ENCODE results near the gene AMIGO1.

Gene AMIGO1

DNA sequence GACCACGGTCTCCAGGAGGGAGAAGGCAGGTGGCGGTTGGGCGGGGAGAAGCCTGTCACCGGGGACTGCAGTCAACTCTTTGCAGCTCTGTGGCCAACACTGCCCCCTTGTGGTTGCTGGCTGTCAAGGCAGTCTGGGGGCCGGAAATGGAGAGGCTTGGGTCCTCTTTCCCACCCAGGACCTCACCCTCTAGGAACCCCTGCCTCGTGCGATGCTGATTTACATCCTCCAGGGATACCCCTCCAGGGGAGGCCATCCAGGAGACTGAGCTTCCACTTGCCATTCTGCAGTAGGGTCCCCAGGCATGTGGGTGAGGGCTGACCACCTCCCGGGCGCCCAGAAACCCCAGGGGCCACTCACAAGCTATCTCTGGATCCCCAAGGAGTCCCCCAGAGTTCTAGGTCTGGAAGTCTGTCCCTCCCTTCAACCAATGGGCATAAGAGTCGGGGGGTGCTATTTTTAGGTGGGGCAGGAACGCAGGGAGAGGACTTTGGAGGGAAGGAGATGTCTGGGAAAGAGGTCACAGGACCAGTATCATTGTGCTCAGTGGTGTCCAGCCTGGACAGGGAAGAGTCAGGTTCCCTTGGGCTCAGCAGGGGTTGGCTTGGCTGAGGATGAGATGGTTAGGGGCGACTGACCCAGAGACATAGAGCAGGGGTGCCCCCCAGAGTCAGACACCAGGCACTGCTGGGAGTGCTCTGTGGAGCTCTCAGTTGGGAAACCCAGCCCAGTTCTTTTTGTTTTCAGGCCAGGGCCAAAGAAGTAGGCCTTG is 23.0 kb upstream of the AMIGO1 start:
- DNase-seq (ENCODE audit: low read depth) = peak; percentile 72

DNA sequence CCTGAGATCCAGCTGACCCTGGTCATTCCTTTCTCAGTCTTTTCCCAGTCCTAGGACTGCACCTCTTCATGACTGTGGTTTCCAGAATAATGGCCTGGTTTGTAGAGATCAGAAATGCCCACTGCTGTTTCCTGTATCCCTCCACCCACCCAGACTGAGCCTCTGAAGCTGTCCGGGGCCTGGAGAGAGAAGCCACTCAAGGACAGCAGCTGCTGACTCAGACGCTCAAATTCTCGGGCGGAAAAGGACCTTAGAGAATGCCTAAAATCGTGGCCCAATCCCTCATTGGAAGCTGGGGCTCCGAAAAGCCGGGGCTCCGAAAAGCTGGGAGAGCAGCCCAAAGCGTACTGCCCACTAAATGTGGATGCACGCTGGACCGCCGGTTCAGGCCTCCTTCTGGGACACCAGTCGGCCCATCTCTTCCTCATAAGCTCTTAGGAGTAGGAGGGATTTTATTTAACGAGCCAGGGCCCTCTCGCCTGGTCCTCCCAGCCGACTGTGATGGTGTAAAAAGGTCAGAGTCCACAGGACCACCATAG is 22.4 kb upstream of the AMIGO1 start:
- DNase-seq (ENCODE audit: low read depth) = no peak

DNA sequence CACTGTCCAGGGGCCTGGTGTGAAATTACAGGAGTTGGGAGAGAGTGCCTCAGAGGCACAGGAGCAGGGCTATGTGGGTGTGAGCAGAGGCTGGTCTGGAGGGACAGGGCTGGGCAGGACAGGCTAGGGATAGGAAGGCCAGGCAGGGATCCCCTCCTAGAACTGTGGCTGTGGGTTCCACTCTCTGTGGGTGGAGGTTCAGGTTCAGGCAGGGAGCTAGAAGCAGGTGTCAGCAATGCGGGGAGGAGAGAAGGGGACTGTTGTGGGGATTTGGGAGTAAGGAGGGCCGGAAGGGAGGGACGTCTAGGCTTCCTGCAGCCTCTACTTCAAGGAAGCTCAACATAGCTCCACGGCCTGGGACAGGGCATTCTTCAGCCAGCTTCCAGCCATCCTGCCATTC is 21.9 kb upstream of the AMIGO1 start:
- no peak for DNase-seq (ENCODE audit: low read depth)

DNA sequence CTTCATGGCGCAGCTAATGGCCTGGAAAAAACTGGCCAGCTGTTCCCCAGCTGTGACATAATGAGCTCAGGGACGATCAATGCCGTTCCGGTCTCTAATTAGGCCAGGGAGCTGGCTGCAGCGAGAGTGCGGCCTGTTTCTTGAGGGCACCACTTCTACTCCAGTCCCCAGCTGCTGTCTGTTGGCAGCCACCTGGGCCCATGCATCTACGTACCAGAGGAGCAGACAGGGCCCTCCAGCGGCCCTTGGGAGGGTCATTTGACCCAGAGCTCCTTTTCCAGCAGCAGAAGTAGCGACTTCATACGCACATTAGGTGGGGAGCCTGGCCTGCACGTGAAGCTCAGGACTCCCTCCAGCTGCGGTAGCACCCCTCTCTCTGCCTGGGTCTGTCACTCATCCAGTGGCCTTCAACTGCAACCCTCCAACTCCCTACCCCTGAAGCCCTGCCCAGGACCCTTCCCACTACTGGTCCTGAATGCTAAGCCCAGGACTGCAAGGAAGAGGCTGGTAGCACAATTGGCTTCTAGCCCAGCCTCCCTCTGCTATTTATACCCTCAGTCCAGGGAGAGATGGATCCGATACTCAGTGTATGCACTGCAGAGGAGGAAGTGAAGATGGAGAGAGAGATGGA is 21.0 kb upstream of the AMIGO1 start:
- no peak for DNase-seq (ENCODE audit: low read depth)

DNA sequence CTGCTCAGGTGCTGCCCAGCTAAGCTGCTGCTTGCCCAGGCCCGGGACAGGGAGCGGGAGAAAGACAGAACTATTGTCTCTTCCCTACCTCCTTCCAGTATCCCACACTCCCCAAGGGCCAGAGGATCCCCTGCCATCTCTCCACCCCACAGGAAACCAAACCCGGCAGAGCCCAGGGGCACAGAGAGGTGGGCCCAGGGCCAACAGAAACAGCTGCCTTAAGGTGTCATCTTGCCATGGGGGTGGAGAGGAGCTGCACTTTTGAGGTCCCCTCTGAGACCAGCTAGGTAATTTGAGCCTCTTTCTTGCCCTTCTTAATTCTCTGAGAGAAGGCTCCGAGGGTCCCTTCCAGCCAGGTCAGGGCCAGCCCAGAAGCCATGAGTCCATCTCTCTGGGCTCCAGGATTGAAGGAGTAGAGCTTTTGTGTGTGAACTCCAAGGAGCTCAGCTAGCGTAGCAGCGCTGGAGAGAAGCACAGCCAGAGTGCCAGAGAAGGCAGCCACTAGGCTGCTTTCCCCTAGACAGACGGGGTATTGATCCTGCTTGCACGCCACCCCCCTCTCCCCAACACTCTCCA is 20.4 kb upstream of the AMIGO1 start:
- DNase-seq (ENCODE audit: low read depth) = no peak

DNA sequence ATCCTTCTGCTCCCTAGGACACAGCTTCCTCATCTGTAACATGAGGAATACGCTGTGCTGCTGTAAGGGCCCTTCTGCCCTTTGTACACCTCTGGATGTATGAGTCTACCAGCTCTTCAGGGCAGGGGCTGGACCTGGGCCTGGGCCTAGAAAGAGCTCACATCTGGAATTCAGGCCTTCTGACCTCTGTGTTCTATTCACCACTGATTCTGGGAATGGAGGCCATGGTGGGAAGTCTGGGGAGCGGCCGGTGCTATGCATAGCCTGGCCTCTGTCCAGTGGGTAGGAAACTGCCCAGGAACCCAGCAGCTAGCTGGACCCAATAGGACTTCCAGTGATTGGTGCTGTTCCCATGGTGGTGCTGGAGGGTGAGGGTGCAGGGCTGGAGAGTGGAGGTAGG is 19.2 kb upstream of the AMIGO1 start:
- DNase-seq (ENCODE audit: low read depth) = no peak

DNA sequence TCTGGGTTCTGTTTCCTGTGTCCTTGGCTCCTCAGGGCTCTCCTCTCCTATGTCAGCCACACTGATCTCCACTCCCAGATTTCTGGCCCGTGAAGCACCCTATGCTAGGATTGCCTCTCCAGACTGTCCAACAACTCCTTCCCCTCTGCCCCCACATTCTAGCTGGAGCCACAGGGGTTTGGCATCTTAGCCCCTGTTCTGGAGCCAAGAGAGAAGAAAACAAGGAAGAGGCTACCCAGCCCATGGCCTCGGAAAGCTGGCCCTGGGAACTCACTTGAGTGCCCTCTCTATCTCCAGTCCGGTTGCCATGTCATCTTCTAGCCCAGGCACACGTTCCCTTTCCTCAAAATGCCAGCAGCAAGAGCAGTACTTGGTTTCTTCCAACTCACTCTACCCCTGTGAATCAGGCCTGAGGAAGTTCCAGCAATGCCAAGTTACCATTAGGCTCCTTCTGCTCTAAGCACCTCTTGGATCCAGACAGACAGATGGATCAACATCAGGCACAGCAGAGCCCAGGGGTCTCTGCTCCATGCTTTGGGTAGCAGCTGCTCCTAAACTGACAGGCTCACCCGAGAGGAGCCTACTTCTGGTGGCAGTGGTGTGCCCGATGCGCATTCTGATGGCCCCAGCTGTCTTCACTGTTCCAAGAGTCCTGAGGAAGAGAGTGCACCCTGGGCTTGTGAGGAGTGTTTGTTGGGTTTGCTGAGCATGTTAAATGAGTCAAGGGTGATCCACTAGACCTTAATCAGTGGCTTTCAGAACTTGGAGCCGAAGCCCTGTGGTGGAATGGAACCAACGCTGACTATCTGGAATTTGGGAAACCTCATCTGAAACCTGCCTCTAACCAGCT is 18.5 kb upstream of the AMIGO1 start:
- no peak for DNase-seq (ENCODE audit: low read depth)

DNA sequence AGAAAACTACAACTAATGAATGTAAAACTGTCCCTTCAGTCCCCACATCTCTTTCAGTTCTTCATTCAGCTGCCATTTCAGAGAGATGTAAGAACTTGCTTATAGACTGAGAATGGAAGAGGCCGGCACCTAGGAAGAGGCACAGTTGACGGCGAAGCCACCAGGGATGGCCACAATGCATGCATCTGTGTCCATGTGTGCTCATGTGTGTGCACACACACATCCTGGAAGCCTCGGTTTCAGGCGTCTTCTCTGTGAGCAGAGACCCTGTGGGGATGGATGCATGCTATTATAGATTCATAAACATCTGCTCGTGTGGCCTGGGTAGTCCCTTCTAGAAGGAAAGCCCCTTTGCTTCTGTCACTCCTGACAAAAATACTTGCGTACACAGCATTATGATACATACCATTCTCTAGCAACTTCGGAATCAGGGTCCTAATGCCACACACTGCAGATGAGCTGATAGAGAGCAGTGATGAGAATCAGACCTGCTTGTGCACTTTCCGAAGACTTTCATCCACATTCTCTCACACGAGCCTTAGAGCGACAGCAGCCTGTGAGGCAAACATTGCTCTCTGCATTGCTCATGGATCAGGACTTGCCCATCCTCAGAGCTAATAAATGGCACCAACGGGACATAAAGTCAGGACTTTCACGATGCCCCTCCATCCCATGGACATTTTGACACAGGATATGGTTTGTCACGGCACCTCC is 17.7 kb upstream of the AMIGO1 start:
- DNase-seq (ENCODE audit: low read depth) = no peak

DNA sequence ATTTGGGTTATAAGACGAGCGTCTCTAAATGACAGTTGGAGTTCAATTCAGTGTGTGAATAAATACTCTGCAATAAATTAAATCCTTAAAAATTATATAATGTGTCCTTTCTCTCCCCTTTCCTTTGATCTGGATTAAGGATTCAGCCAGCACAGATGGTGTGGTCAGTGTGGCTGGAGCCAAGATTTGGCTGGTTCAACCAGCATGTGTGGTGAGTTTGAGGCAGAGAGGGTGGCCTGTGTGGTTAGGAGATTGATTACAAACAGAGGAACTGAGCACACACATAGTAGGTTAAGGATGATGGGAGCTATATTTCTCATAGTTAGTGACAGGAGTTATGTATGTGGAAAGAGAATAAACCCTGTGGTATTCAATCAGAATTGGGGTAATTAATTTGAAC is 14.2 kb upstream of the AMIGO1 start:
- no peak for DNase-seq (ENCODE audit: low read depth)

DNA sequence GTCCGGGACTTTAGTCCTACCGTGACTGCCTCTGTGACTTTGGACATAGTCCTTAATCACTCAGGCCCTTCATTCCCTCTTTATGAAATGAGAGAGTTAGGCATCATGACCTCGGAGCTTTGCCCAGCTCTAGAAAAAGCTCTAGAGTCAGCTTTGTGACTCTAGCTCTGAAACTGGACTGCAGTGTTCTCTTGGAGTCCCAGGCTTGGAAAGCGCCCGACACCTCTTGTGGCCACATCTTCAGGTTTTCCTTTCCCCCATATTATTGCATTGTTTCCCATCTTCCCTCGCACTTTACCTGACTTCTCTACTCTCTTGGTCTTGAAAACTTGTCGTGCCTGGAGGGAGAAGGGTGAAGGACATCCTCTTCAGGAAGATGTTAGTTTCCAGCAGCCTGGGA is 12.5 kb upstream of the AMIGO1 start:
- DNase-seq (ENCODE audit: low read depth) = no peak

DNA sequence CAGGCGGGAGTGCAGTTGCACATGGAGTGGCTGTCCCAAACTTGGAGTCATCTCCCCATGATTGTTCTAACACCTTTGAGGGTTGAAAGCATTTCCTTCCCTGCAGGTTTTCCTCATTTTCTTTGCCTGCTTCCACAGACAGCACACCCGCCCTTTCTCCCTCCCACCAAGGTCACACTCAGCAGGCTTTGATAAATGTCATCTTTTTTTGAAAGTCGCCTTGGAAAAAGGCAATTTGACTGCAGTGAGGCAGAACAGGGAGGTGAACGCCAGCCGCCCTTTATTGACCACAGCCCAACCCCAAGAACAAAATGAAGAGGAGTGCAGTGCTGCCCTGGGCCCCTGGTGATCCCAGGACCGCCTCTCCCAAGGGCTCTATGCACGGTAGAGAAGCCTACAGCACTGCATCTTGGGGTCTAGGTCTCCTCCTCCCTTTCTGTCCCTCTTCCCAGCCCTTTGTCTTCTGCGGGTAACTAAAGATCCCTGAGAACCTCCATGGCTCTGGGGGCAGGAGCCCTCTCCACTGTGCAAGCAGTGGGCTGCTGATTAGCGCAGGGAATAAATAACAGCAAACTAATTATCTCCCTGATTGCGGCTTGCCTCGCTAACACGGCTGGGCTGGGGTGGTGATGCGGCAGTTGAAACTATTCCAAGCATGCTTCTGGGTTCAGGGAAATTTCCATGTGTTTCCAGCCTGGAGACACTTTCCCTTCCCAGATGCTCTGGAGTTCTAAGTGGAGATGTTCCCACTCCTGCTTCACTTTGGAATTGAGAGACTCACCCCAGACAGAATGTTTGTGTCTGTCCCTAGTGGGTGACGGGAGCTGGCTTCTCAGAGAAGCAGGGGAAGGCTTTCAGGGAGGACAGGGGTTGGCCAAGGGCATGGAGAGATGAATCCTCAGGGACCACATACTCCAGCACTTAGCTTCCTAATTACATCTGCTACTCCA is 11.8 kb upstream of the AMIGO1 start:
- DNase-seq (ENCODE audit: low read depth) = no peak

DNA sequence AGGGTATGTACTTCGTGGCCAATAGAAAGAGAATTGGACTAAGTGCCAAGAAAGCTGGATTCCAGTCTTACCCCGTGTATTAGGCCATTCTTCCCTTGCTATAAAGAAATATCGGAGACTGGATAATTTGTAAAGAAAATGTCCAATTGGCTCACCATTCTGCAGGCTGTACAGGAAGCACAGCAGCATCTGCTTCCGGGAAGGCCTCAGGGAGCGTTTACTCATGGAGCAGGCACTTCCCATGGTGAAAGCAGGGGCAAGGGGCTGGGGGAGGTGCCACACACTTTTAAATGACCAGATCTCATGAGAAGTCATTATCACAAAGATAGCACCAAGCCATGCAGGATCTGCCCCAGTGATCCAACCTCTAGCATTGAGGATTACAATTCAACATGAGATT is 7.8 kb upstream of the AMIGO1 start:
- no peak for DNase-seq (ENCODE audit: low read depth)

DNA sequence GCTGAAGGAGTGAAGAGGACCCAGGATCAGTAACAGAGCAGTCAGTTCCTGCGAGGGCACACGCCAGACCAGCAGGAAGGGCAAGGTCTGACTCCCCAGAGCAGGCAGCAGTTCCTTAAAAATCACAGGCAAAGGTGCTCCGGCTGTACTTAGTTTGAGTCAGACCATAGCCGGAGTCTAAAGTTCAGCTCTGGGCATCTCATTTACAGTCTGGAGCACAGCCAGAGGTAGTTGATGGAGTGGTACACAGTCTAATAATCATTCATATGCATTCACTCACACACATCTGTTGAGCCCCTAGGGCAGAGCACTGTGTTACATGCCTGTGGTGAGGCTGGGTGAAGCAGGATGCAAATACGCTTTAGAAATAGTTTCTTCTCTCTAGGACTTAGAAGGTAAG is 7.3 kb upstream of the AMIGO1 start:
- DNase-seq (ENCODE audit: low read depth) = no peak

DNA sequence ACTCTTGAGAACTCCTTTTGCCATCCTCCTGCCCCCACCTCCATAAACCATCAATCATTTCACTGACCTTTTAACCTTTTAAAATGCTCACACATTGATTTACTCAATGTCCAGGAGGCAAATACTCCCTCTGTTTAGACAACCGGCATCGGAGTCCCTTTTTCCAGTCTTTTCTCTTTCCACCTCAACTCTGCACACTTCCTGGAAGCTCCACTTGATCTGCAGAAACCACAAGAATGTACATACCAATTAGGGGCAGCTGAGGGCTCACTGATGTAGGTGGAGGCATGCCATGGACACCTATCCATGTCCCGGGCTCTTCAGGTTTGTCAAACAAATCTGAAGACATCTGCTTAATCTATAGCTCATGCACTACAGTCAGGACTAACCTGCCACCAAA is 5.3 kb upstream of the AMIGO1 start:
- DNase-seq (ENCODE audit: low read depth) = no peak

DNA sequence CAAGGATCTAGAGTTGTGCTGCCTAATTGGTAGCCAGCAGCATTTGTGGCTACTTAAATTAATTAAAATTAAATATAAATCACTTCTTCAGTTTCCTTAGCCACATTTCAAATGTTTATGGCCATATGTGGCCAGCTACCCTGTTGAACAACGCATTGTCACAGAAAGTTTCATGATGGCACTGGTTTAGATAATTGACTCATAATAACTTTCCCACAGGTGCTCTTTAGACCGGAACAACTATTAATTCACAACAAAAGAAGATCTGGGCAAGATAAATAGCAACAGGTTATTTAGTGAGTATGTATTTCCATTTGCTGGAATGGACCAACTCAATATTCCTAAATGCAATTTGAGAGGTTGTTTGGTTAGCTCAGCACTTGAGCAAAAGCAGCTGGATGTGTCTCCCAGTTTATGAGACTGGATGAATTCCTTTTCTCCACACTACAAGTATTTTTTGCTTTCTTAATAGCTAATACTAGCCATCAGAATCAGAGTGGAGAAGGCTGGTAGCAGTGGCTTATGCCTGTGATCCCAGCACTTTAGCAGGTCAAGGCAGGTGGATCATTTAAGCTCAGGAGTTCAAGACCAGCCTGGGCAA is 3.7 kb upstream of the AMIGO1 start:
- DNase-seq (ENCODE audit: low read depth) = no peak

DNA sequence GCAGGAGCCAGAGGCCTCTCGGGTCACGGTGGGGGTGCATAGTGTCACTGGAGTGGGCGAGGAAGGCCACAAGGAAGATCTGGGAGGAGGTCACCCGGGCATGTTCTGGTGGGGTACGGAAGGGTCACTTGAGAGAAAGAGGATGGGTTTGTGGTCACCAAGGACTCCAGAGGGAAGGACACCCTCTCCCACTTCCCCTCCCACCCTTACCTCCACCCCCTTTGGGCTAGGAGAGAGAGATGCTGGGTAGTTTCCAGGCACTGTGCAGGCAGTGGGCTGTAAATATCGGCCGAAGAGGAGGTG is 703 bp downstream of the AMIGO1 start:
- no peak for DNase-seq (ENCODE audit: low read depth)

DNA sequence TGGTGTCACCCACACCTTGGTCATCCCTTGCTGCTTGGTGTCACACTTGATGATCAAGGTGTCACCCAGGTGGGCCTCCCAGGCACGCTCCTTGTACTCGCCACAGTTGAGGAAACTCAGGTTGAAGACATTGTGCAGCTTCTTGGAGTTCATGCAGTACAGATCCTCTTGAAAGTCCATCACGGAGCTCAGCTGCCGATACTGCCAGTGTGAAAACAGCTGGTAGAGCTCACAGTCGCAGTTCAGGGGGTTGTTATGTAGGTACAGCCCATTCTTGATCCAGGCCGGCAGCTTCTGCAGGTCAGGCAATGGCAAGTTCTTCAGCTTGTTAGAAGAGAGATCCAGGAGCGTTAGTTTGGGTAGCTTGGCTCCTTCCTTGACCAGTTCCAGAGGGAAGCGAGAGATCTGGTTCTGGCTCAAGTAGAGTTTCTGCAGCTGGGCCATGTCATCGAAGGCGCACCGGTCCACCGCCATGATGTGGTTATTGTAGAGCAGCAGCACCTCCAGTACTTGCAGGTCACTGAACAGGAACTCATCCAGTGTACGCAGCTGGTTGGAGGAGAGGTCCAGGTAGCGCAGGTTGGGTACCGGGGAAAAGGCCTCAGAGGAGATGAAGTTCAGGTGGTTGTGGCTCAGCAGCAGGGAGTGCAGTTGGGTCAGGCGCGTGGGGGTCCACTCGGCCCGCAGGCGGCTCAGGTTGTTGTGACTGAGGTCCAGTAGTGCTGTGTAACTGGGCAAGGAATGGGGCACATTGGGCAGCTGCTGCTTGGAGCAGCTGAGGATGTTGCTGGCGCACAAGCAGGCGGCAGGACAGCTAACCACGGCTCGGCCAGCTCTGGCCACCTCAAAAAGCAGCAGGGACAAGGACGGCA is 1.3 kb downstream of the AMIGO1 start:
- DNase-seq (ENCODE audit: low read depth) = no peak

DNA sequence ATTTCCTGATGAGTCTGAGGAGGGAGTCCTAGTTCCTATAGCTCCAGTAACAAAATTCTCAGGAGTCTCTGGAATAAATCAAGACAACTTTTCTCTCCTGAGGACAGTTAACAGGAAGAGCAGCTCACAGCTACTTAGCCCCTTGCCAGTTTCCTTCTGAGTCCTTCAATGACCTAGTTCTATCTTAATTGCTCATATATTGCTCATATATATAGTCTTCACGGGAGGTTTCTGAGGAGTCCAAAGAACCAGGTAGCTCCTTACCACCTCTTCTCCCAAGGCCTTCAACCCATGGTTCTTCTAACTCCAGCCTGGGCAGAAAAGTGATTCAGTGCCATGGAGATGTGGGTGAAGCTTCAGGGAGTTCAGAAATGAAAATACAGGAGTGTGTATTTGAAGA is 4.6 kb downstream of the AMIGO1 start:
- DNase-seq (ENCODE audit: low read depth) = no peak

DNA sequence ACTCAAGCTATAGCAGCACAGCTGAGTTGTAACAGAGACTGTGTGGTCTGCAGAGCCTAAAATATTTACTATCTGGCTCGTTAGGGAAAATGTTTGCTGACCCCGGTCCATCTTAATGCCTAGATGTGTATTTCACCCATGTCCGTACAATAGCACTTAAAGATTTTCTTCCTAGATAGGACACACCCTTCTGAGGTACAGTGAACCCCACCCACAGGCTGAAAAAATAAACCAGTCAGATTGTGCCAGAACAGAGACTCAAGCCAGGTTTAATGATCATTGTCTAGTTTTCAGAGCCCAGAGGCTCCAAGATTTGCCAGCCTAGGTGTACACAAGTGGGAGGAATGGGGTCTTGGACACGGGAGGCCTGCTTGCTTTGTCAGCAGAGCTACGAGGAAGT is 5.6 kb downstream of the AMIGO1 start:
- DNase-seq (ENCODE audit: low read depth) = no peak
